Fibroblast of lung (primary cell): ENCODE measurements around the gene NFATC4. TPM values are rescaled to one million over a fixed set of nuclear protein-coding genes. Genes with fewer than 3 reads are reported as not detected.

Experiments
- DNase-seq, 2 donors: peaks; one replicate each; pipeline versions ENCODE4 v3.0.0 to v3.0.0-alpha.2; 2010; ENCODE audit warnings: low read depth in 2 of 2
- H2AFZ ChIP-seq: 2 replicates; pipeline ENCODE4 v1.5.1; 2012; ENCODE audit warnings: low read length, control low read depth, inconsistent platforms
- H3K27ac ChIP-seq: 2 replicates; pipeline ENCODE4 v1.5.1; 2011; ENCODE audit warnings: low read length, control low read depth; ENCODE audit not compliant: insufficient read depth
- H3K27me3 ChIP-seq: 2 replicates; pipeline ENCODE4 v1.5.1; 2011; ENCODE audit warnings: mild to moderate bottlenecking, low read length; ENCODE audit not compliant: control insufficient read depth, insufficient read depth
- H3K36me3 ChIP-seq: 2 replicates; pipeline ENCODE4 v1.5.1; 2011; ENCODE audit warnings: low read length; ENCODE audit not compliant: control insufficient read depth, insufficient read depth
- H3K4me1 ChIP-seq: 2 replicates; pipeline ENCODE4 v1.5.1; 2011; ENCODE audit warnings: low read length; ENCODE audit not compliant: control insufficient read depth, insufficient read depth; ENCODE audit errors: extremely low read depth
- H3K4me2 ChIP-seq: 2 replicates; pipeline ENCODE4 v1.5.1; 2011; ENCODE audit warnings: low read length, control low read depth; ENCODE audit not compliant: insufficient read depth; ENCODE audit errors: extremely low read depth
- H3K4me3 ChIP-seq, 4 experiments: fragments of 200-600 bp in 1 of 4; sonication (generic) in 1 of 4; replicated peaks in 1 of 4; 2 replicates each; pipeline ENCODE4 v1.5.1; 2011 to 2016; ENCODE audit warnings: low read length in 4 of 4, low read depth in 3 of 4, mild to moderate bottlenecking in 3 of 4, control low read depth in 2 of 4, inconsistent platforms in 1 of 4, mixed read lengths in 1 of 4; ENCODE audit not compliant: insufficient read depth in 1 of 4; ENCODE audit errors: control extremely low read depth in 1 of 4
- H3K79me2 ChIP-seq: 2 replicates; pipeline ENCODE4 v1.5.1; 2012; ENCODE audit warnings: mild to moderate bottlenecking, low read length, inconsistent platforms; ENCODE audit not compliant: control insufficient read depth, insufficient read depth
- H3K9ac ChIP-seq: 2 replicates; pipeline ENCODE4 v1.5.1; 2011; ENCODE audit warnings: mild to moderate bottlenecking, low read length, control low read depth; ENCODE audit not compliant: insufficient read depth
- H3K9me3 ChIP-seq: 2 replicates; pipeline ENCODE4 v1.5.1; 2012; ENCODE audit warnings: low read depth, low read length; ENCODE audit not compliant: control insufficient read depth, insufficient read depth
- H4K20me1 ChIP-seq: 2 replicates; pipeline ENCODE4 v1.5.1; 2011; ENCODE audit warnings: low read length; ENCODE audit not compliant: control insufficient read depth, insufficient read depth; ENCODE audit errors: extremely low read depth
- EZH2 ChIP-seq: IDR thresholded peaks from 2 replicates; pipeline ENCODE4 v1.5.1; 2012; ENCODE audit warnings: low read length, control low read depth, mild to moderate bottlenecking; ENCODE audit errors: missing control alignments
- polyA plus RNA-seq, 2 donors: library from polyadenylated mRNA; depleted of rRNA in 1 of 2; stranded (reverse) in 1 of 2; unstranded in 1 of 2; fragments of >200 nt; gene quantifications; 2 replicates each; pipeline ENCODE4 v1.2.1, GENCODE V29; 2011 to 2012; ENCODE audit warnings: missing spikeins in 1 of 2
- total RNA-seq: library from RNA; depleted of rRNA; stranded (reverse); fragments of >200 nt; gene quantifications from 2 replicates; pipeline ENCODE4 v1.2.1, GENCODE V29; 2014
- TF ChIP-seq, protein P1 (sequence below), 2 donors: IDR thresholded peaks in 1 of 2; conservative IDR thresholded peaks in 1 of 2; 1 replicate in 1 of 2; 2 replicates in 1 of 2; pipeline ENCODE4 v1.5.1; 2011 to 2012; ENCODE audit warnings: low read length in 2 of 2, control low read depth in 1 of 2, inconsistent platforms in 1 of 2, low read depth in 1 of 2, mild to moderate bottlenecking in 1 of 2

The NFATC4 gene
- total and polyA plus RNA-seq, 2 donors (not counting 1 experiment from before 2014, with no cell fraction given), result 27.1 to 59.9 TPM

- Histone ChIP-seq H3K36me3 (no peaks in the 10 kb centered on the region), H3K9ac (no peak overlapping the region), H3K79me2 (no peaks in the 10 kb centered on the region), H3K4me2 (no peak overlapping the region), H2AFZ (no peak overlapping the region), H3K27me3 (peaks cover 4% of the 10 kb centered on the region), H4K20me1 (no peaks in the 10 kb centered on the region), H3K27ac (no peak overlapping the region), H3K4me3 (no peak overlapping the region), H3K9me3 (no peaks in the 10 kb centered on the region), H3K4me1 (no peaks in the 10 kb centered on the region)
- DNase-seq, result no peak
- TF ChIP-seq EZH2, result no peak
- TF ChIP-seq, protein P1, sequence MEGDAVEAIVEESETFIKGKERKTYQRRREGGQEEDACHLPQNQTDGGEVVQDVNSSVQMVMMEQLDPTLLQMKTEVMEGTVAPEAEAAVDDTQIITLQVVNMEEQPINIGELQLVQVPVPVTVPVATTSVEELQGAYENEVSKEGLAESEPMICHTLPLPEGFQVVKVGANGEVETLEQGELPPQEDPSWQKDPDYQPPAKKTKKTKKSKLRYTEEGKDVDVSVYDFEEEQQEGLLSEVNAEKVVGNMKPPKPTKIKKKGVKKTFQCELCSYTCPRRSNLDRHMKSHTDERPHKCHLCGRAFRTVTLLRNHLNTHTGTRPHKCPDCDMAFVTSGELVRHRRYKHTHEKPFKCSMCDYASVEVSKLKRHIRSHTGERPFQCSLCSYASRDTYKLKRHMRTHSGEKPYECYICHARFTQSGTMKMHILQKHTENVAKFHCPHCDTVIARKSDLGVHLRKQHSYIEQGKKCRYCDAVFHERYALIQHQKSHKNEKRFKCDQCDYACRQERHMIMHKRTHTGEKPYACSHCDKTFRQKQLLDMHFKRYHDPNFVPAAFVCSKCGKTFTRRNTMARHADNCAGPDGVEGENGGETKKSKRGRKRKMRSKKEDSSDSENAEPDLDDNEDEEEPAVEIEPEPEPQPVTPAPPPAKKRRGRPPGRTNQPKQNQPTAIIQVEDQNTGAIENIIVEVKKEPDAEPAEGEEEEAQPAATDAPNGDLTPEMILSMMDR (conservative IDR thresholded peaks at IDR 0.05 in 1 of 2, IDR thresholded peaks at IDR 0.05 in 1 of 2; ENCODE audit: low read depth in 1 of 2, low read length in 2 of 2), result no peak
These were observed 46.9 kb downstream of the NFATC4 start for GRCh38 chr14:24414732-24415420.

DNA sequence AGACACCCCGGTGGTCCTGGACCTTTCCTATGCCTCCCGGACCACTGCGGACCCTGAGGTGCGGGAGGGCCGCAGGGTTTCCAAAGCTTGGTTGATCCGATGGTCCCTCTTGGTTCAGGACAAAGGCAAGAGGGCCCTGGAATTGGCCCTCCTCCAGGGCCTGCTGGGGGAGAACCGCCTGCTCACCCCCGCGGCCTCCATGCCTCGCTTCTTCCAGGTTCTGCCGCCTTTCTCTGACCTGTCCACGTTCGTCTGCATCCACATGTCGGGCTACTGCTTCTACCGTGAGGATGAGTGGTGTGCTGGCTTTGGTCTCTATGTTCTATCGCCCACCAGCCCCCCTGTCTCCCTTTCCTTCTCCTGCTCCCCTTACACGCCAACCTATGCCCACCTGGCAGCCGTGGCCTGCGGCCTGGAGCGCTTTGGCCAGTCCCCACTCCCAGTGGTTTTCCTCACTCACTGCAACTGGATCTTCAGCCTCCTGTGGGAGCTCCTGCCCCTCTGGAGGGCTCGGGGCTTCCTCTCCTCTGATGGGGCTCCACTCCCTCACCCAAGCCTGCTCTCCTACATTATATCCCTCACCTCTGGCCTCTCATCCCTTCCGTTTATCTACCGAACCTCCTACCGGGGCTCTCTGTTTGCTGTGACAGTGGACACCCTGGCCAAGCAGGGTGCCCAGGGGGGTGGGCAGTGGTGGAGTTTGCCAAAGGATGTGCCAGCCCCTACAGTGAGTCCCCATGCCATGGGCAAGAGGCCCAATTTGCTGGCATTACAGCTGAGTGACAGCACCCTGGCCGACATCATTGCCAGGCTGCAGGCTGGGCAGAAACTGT lies 47.7 kb downstream of the NFATC4 start:
- H3K36me3 ChIP-seq, result no peaks in the 10 kb centered on the region
- no peak overlapping the region for H3K4me3 ChIP-seq
- H3K4me2 ChIP-seq, result no peak overlapping the region
- H3K9ac ChIP-seq, result no peak overlapping the region
- TF ChIP-seq, protein P1 (conservative IDR thresholded peaks at IDR 0.05 in 1 of 2, IDR thresholded peaks at IDR 0.05 in 1 of 2; ENCODE audit: low read depth in 1 of 2, low read length in 2 of 2), result no peak
- TF ChIP-seq EZH2, result no peak
- H3K9me3 ChIP-seq, result no peaks in the 10 kb centered on the region
- no peaks in the 10 kb centered on the region for H4K20me1 ChIP-seq
- DNase-seq, result no peak
- H2AFZ ChIP-seq, result no peak overlapping the region
- no peaks in the 10 kb centered on the region for H3K79me2 ChIP-seq
- H3K27ac ChIP-seq, result no peak overlapping the region
- peaks cover 10% of the 10 kb centered on the region for H3K27me3 ChIP-seq
- no peaks in the 10 kb centered on the region for H3K4me1 ChIP-seq

GRCh38 chr14:24416254-24416931 lies 48.4 kb downstream of the NFATC4 start:
- H4K20me1 ChIP-seq, result no peaks in the 10 kb centered on the region
- H2AFZ ChIP-seq, result no peak overlapping the region
- no peaks in the 10 kb centered on the region for H3K36me3 ChIP-seq
- H3K4me1 ChIP-seq, result no peaks in the 10 kb centered on the region
- TF ChIP-seq, protein P1 (conservative IDR thresholded peaks at IDR 0.05 in 1 of 2, IDR thresholded peaks at IDR 0.05 in 1 of 2; ENCODE audit: low read depth in 1 of 2, low read length in 2 of 2), result no peak
- TF ChIP-seq EZH2, result no peak
- H3K79me2 ChIP-seq, result no peaks in the 10 kb centered on the region
- H3K9me3 ChIP-seq, result no peaks in the 10 kb centered on the region
- H3K27me3 ChIP-seq, result peaks cover 10% of the 10 kb centered on the region
- no peak overlapping the region for H3K27ac ChIP-seq
- DNase-seq, result no peak
- H3K4me2 ChIP-seq, result no peak overlapping the region
- H3K9ac ChIP-seq, result no peak overlapping the region
- no peak overlapping the region for H3K4me3 ChIP-seq
